GM20000 (cell line): Measurements from ENCODE around the gene SLC9B2.
A peak's percentile ranks its signal among the peaks of the same experiment; 100 is the strongest.

Experiments
- DNase-seq: peaks from one replicate; pipeline ENCODE4 v3.0.0; 2012; ENCODE audit warnings: low spot score
- CTCF ChIP-seq: IDR thresholded peaks from 2 replicates; pipeline ENCODE4 v1.5.1; 2012; ENCODE audit warnings: mild to moderate bottlenecking, control low read depth; ENCODE audit errors: extremely low read depth, missing control alignments

Gene SLC9B2

GRCh38 chr4:103105558-103106356 is 29.2 kb upstream of the SLC9B2 start:
- no peak for DNase-seq
- TF ChIP-seq CTCF = no peak

- TF ChIP-seq CTCF = no peak
- DNase-seq = no peak
Measured at GRCh38 chr4:103104886-103105285, 28.3 kb upstream of the SLC9B2 start.

GRCh38 chr4:103100691-103101090 is 24.1 kb upstream of the SLC9B2 start:
- no peak for TF ChIP-seq CTCF
- DNase-seq = no peak

GRCh38 chr4:103099691-103100392 is 23.3 kb upstream of the SLC9B2 start, which contains the start of gene BDH2:
BDH2 (minus strand) TSS chr4:103099834; CDS start chr4:103096254, 3,580 bp downstream.
- peak; percentile 35 for TF ChIP-seq CTCF
- DNase-seq = peak; percentile 80

- TF ChIP-seq CTCF = no peak
- no peak for DNase-seq
Measured at GRCh38 chr4:103098756-103099440, 22.3 kb upstream of the SLC9B2 start.

- no peak for DNase-seq
- no peak for TF ChIP-seq CTCF
Measured at GRCh38 chr4:103098341-103098740, 21.8 kb upstream of the SLC9B2 start.

- TF ChIP-seq CTCF = no peak
- no peak for DNase-seq
Measured at GRCh38 chr4:103097112-103097511, 20.6 kb upstream of the SLC9B2 start.
